Endometrium (tissue), 2 donors: ENCODE data around the gene DDX55.
"Not testable (repeated sequence)": the region's sequence is repeated elsewhere in the genome, so short reads cannot be mapped to it uniquely, and the experiment has no call there.

Experiments used
- FAIRE-seq: peaks from 2 replicates; lab custom pipeline; 2012; peaks lifted over from hg19 to GRCh38; lab: Jason Lieb, UNC
- donor health status: control.
- donor health status: control.

Gene DDX55, protein sequence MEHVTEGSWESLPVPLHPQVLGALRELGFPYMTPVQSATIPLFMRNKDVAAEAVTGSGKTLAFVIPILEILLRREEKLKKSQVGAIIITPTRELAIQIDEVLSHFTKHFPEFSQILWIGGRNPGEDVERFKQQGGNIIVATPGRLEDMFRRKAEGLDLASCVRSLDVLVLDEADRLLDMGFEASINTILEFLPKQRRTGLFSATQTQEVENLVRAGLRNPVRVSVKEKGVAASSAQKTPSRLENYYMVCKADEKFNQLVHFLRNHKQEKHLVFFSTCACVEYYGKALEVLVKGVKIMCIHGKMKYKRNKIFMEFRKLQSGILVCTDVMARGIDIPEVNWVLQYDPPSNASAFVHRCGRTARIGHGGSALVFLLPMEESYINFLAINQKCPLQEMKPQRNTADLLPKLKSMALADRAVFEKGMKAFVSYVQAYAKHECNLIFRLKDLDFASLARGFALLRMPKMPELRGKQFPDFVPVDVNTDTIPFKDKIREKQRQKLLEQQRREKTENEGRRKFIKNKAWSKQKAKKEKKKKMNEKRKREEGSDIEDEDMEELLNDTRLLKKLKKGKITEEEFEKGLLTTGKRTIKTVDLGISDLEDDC

DNA sequence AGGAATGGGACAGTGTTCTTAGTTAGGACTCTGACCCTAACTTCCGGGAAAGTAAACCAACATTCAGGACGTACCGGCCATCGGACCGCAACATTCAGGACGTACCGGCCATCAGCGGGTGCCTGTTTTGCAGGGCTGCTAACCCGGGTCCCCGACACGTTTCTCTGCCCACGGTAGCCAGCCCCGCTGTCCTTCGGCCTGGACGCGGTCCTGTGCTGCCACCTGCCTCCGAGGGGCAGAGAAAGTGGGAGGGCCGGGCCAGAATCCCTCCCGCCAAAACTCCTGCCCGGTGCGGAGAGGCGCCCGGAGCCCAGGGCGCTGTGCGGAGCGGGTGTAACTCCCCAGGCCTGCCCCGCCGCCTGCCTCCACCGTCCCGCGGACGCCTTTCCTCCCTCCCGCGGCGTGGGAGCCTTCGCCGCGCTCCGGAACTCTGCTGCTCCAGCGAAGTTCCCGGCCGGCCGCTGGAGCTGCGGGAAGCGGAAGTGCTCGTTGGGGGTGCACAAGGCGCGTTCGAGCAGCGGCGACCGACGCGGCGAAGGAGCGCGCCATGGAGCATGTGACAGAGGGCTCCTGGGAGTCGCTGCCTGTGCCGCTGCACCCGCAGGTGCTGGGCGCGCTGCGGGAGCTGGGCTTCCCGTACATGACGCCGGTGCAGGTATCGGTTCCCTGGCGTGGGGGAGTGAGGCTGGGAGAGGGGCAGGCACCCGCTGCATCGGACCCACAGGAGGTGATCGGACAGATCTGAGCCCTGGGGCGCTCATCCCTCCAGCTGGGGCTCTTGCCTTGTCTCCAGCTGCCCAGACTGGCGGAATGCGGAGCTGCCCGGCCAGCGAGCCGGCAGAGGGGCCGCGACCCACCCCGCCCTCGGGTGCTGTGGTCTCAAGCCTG, at the start of gene DDX55:
DDX55 (plus strand) TSS at position 498 of the 888 bp plus-strand sequence; CDS start at position 548, 50 bp downstream.
- FAIRE-seq: no peak

DNA sequence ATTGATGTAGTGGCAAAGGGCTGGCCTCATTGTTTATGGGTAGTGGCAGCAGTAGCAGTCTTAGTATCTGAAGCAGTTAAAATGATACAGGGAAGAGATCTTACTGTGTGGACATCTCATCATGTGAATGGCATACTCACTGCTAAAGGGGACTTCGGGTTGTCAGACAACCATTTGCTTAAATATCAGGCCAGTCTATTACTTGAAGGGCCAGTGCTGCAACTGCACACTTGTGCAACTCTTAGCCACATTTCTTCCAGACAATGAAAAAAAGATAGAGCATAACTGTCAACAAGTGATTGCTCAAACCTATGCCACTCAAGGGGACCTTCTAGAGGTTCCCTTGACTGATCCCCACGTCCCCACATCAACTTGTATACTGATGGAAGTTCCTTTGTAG, 47.8 kb upstream of the DDX55 start:
- FAIRE-seq: not testable (repeated sequence)

- FAIRE-seq: not testable (repeated sequence)
Observed at GRCh38 chr12:123554843-123555242, 47.1 kb upstream of the DDX55 start.

- FAIRE-seq: not testable (repeated sequence)
Observed at GRCh38 chr12:123558487-123558886, 43.4 kb upstream of the DDX55 start.

GRCh38 chr12:123559468-123559867, 42.4 kb upstream of the DDX55 start:
- FAIRE-seq: no peak

DNA sequence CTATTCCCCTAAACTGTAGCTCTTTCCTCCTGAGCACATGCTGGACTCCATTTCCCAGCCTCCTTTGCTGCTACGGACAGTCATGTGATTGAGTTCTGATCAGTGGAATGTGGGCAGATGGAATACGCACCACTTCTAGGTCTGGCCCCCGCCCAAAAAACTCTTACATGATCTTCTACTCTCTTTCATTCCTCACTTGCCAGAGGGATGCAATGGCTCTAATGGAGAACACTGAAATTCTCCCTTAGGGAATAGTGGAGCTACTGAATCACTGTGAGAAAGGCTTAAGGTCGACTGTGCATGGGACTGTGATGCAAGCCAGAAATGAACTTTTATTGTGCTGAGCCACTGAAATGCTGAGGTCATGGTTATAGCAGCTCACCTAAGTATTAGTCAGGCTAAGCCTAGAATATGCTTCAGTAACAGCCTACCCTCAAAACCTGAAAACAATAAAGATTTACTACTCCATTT, 30.5 kb upstream of the DDX55 start:
- FAIRE-seq: no peak

DNA sequence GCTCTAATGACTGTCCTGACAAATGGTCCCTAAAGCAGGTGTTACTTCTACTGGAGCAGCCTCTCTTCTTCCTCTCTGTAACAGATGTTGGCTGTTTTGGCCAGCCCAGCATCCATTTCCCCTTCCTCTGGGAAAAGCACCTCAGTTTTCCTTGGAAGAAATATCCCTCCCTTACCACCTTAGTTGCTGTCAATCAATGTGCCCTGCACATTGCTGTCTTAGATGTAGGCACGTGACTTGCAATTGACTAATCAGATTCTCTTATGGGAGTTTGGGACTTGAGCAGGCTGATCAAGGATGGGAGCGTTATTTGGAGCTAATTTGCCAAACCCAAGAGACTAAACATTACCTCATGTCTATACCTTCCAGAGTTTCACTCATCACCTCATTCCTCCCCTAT, 29.5 kb upstream of the DDX55 start:
- FAIRE-seq: no peak

DNA sequence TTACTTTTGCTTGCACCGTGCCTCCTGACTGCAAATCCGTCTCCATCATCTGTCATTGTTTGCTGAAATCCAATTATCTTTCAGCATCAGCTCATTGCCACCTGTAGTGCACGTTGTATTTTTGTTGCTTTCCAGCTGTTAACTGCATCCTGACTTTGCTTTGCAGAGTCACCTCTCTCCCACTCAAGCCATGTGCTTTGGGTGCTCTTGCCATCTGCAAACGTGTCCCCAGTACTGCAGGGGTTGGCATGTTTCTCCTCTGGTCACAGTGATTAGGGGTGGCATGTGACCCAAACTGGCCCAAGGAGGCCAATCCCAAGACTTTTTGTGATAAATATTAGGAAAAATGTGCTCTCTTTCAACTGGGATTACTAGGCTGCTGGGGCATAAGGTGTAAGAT, 28.0 kb upstream of the DDX55 start:
- FAIRE-seq: no peak

DNA sequence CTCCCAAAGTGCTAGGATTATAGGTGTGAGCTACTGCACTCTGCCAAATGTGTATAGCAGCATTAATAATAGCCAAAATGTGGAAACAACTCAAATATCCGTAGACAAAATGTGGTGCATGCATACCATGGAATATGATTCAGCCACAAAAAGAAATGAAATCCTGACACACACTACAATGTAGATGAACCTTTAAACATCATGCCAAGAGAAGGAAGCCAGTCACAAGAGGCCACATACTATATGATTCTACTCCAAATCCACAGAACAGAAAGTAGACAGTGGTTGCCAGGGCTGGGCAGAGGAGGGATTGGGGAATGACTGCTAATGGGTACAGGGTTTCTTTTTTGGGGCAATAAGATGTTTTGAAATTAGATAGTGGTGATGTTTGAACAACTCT, 25.3 kb upstream of the DDX55 start:
- FAIRE-seq: no peak

DNA sequence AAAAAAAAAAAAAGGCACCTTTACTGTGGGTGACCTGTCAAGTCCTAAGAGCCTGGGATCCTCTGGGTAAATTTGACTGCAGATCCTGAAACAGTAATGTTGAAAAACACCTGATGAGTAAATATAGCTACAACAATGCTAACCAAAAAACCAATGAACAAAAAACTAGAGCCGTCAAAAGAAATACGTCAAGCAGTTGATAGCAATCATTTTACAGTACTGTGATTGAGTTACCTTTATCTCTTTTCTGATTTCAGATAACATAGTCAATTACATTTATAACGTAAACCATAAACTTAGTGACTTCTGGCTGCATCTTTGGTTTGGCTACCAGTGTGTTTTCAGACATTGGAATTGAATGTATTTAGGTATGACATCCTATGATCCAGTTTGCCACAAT, 23.7 kb upstream of the DDX55 start:
- no peak for FAIRE-seq

DNA sequence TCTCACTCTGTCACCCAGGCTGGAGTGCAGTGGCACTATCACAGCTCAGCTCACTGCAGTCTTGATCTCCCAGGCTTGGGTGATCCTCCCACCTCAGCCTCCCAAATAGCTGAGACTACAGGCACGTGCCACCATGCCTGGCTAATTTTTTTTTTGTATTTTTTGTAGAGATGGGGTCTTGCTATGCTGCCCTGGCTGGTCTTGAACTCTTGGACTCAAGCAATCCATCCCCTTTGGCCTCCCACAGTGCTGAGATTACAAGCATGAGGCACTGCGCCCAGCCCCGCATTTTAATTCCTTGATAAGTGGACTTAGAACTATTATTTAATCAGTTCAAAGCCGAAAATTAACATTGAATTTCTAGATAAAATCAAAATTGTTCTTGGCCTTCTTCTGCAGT, 23.1 kb upstream of the DDX55 start:
- FAIRE-seq: not testable (repeated sequence)

GRCh38 chr12:123580772-123581171, 21.1 kb upstream of the DDX55 start:
- no peak for FAIRE-seq

DNA sequence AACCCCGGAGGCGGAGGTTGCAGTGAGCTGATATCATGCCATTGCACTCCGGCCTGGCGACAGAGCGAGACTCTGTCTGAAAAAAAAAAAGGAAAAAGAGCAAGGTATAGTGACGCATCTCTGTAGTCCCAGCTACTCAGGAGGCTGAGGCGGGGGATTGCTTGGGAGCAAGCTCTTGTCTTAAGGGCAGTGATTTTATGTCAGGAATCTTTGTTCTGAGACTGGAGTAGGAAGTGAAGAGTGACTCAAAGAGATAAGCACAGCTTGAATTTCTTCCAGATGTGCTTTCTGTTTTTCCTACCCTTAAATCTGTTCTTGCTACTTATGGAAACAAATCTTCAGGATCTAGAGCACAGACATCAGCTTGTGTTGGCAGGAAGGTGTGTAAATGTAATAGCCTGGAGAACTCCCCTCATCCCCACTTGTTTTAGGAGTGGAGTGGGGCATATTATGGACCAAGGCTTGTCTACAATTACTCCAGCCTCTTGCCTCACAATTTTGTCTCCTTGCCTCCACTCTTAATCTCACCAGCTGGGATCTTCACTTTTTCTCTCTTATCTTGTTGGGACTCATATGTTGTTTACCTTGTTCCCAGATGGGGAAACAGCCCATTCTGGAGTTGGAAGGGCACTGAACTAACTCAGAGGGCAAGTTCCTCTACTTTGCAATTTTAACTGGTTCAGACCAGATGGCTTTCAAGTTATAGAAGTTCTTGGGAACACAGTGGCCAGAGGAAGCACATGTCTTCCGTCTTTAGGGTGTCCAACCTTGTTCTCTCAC, 10.0 kb upstream of the DDX55 start:
- no peak for FAIRE-seq

DNA sequence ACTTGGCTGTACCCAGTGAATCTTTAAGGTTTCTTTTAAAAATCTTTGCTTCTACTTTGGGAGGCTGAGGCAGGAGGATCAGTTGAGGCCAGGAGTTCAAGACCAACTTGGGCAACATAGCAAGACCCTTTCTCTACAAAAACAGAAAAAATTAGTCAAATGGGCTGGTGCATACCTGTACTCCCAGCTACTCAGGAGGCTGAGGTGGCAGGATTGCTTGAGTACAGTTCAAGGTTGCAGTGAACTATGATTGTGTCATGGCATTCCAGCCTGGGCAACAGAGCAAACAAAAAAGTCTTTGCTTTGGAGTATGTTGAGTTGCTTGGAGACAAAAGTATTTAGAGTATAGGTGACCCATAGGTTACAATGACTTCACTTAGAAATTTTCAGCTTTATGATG, 6.2 kb upstream of the DDX55 start:
- no peak for FAIRE-seq

DNA sequence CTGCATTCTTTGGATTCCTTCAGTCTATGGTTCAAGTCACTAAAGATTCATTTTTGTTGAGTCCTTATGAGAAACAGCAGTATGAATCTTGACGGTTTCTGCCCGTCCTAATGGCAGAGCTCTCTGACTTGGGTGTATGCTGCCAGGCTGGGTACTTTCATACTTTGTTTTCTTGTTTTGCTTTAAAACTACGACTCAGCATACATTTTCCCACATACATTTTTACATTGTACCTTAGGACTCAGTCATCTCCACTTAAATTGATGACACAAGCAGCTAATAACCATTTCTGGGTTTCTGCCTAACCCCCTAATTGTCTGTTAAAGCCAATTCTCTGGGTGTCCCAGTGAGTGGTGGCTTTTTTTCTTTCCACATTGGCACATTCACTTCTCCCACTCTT, 4.8 kb upstream of the DDX55 start:
- FAIRE-seq: no peak

DNA sequence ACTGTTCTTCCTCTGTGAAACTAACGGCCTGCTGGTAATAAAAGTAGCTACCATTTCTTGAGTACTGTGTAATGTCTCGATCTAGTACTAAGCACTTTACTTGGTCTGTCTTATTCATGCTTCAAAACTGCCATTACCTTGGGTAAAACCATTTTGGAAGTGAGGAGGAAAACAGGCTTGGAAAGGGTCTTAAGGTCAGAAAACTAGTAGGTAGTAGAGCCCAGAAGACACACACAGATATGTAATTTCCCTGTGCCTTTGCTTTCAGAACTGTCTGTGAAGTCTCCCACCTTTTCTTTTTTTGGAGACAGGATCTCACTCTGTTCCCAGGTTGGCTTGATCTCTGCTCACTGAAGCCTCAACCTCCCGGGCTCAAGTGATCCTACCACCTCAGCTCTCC, 3.4 kb upstream of the DDX55 start:
- no peak for FAIRE-seq

- FAIRE-seq: no peak
Observed at GRCh38 chr12:123599310-123599709, 2.6 kb upstream of the DDX55 start.

DNA sequence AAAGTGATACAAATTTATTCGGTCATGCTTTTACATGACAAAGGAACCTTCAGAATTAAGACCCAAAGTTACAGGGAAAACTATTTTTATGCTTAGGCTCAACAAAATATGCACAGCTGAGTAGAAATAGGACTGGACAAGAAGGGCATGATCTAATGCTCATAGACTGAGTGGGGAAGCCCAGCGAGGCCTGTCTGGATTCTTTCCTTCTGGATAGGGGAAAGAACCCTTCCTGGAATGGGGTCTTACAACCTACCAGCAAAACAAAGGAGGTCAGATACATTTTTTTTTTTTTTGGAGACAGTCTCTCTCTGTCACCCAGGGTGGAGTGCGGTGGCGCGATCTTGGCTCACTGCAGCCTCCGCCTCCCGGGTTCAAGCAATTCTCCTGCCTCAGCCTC, 2.2 kb upstream of the DDX55 start:
- FAIRE-seq: no peak

GRCh38 chr12:123602651-123603195, 824 bp downstream of the DDX55 start:
- FAIRE-seq: no peak

DNA sequence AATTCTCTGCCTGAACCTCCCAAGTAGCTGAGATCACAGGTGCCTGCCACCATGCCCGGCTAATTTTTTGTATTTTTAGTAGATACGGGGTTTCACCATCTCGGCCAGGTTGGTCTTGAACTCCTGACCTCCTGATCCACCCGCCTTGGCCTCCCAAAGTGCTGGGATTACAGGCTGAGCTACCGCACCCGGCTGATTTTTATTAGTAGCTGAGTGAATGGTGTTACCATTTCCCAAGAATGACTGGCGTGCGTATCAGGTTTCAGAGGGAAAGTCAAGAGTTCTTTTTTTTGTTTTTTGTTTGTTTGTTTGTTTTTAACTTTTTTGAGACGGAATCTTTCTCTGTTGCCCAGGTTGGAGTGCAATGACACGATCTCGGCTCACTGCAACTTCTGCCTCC, 1.6 kb downstream of the DDX55 start:
- not testable (repeated sequence) for FAIRE-seq

GRCh38 chr12:123607756-123608155, 5.9 kb downstream of the DDX55 start:
- FAIRE-seq: no peak

DNA sequence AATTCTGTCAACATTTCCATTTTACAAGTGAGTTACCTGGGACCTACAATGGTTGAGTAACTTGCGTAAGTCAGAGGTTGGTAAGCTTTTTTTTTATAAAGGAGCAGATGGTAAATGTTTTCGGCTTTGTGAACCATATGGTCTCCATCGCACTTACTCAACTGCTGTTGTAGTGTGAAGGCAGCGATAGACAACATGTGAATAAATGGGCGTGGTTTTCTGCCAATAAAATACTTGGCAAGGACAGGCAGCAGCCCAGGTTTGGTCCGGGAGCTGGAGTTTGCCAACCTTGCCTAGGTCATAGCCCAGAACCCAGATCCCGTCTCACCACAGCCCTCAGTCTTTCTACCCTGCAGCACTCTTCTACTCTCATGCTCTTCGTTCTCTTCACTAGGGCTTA, 6.3 kb downstream of the DDX55 start:
- FAIRE-seq: no peak
